HG02840 (cell line): ENCODE measurements around the gene SMARCD1.

Experiments used
- ATAC-seq: cut with Tn5 transposase; IDR thresholded peaks from one replicate; pipeline ENCODE4 v1.9.1; 2021; ENCODE audit warnings: mild to moderate bottlenecking, moderate library complexity, moderate number of reproducible peaks; ENCODE audit not compliant: unreplicated experiment, low FRiP score

The SMARCD1 gene

DNA sequence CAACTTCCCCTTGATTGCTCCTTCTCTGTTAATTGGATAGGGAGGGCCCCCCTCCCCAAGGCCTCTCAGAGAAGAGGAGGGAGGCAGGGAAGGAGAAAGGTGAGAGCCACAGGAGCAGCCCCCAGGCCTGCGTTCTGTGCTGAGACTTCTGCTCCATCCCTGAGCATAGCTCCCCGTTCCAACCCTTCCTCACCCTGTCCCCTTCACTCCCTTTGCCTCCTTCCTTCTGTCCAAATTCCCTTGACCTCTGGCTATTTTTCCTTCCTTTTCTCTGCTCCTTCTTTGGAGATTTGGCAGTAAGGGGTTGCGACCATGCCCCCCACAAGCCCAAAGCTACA is 28.5 kb upstream of the SMARCD1 start:
- no peak for ATAC-seq

DNA sequence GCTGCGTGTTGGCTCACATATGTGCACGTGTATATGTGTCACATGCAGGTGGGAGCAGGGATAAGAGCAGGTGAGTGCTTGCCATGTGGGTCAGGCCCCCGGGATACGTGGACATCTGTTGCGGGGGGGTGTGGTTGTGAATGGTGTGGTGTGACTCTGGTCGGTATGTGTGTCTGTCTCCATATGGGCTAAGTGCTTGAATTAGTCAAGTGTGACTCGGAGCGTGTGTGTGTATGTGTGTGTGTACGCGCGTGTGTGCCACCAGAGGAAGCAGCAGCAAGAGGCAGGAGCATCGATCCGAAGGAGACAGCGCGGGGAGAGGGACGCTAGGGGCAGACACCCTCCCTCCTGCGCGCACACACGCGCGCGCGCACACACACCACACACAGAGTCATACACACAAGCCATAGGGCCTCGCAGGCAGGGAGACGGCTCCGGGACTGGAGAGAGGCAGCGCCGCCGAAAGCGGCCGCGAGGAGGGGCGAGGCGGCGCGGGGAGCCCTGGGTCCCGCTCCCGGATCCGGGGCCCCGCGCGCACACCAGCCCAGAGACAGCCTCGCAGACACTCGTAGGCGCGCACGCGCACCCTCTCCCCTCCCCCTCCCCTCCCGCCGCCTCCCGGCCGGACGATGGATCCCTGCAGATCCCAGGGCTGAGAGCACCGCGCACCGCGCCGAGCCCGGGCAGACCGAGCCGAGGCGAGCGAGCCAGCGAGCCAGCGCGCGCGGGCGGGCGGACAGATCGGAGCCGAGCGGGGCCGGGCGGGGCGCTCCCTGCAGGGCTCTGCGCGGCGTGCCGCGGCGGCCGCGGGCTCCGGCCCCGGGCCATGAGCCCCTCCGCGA is 27.9 kb upstream of the SMARCD1 start, which contains the start of gene ASIC1:
Gene ASIC1 (plus strand): TSS at position 597 of the 842 bp plus-strand sequence. CDS start 1,171 bp downstream, outside the sequence.
- ATAC-seq, result no peak

DNA sequence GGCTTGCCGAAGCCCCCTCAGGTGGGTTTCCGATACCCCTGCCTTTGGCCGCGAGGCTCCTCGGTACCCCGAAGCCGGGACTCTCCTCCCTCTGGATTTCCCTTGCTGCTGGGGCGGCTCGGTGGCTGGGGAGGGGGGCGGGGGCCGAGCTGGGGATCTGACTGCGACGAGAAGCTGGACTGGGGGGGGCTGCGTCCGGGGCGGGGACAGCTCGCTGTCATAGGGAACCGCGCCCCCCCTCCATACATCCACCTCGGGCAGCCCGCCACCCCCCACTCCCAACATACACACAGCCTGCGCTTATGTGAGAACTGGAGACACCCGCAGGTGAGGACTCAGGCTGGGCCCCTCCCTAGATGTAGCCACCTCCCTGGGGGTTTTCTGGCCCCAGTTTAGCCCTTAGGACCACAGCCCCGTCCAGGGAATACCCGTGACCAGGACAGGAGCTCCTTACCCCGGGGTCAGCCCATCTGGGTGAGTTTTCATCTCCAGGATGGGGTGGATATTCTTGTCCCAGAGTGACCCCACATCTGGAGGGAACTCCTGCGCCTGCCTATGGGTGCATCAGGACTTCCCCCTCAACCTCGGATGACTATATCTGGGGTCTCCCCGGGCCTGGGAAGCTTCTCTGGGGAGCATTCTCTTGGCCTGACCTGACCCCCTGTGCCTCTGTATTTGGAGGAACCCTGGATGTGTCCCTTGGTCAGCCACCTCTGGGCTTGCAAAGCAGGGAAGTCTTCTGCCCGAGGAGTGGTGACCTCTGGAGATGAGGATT is 27.1 kb upstream of the SMARCD1 start:
- no peak for ATAC-seq

DNA sequence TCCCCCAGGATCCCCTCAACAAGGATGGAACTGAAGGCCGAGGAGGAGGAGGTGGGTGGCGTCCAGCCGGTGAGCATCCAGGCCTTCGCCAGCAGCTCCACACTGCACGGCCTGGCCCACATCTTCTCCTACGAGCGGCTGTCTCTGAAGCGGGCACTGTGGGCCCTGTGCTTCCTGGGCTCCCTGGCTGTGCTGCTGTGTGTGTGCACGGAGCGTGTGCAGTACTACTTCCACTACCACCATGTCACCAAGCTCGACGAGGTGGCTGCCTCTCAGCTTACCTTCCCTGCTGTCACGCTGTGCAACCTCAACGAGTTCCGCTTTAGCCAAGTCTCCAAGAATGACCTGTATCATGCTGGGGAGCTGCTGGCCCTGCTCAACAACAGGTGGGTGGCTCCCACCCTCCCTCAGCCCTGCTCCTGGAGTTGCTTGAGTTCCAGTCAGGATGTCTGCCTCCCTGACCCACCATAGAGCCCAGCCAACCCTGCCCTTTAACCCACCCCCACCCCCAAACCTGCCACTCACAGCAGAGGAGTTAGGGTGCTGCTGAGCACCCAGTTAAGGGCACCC is 26.3 kb upstream of the SMARCD1 start:
- no peak for ATAC-seq

DNA sequence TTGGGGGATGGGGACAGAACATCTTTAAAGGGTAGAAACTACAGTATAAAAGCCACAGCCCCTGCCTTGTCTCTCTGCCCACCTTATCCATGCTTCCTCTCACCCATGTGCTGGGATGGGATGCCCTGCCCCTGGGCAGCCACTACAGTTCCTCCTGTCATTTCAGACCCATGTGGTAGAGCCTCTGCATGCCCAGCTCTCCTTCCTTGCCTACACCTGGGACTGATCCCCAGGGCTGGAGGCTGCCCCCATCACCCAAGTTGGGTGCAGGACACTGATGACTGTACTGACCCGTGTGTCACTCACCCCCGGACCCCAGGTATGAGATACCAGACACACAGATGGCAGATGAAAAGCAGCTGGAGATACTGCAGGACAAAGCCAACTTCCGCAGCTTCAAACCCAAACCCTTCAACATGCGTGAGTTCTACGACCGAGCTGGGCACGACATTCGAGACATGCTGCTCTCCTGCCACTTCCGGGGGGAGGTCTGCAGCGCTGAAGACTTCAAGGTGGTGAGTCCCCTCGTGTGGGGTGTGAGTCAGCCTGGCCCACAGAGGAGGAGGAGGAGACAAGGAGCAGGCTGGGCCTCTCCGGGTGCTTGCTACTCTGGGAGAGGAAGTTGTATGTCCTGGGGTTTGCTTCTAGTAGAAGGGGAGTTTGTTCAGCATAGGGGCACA is 25.6 kb upstream of the SMARCD1 start:
- ATAC-seq, result no peak

DNA sequence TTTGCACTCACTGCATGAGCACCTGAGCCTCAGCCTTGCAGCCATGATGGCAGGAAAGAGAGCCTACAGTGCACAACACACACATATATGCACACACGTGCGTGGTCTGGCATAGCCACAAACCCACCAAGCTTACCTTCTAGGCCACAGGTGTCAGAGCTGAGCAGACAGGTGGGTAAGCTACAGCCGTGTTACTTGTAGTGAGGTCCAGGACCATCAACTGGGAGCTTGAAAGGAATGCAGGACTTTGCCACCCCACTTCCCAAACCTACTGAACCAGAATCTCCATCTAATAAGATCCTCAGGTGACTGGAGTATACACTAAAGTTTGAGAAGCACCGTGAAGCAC is 25.0 kb upstream of the SMARCD1 start:
- ATAC-seq, result no peak

DNA sequence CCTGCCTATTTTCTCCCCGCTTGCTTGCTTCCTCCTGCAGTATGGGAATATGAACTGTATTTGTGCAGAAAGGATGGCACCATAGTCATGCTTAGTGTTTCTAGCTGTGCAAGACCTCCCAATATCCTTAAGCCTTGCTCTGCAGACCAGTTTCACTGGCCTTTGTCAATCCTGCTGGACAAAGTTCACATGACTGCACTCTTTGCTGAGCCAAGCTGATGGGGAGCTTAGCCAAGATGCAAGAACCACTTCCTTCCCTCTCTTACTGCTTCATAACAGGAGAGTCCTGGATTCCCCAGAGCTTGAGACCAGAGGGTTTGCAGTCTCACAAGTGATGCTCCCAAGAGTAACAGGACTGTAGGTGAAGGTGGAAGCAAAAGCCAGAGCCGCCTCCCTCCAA is 24.0 kb upstream of the SMARCD1 start:
- no peak for ATAC-seq

DNA sequence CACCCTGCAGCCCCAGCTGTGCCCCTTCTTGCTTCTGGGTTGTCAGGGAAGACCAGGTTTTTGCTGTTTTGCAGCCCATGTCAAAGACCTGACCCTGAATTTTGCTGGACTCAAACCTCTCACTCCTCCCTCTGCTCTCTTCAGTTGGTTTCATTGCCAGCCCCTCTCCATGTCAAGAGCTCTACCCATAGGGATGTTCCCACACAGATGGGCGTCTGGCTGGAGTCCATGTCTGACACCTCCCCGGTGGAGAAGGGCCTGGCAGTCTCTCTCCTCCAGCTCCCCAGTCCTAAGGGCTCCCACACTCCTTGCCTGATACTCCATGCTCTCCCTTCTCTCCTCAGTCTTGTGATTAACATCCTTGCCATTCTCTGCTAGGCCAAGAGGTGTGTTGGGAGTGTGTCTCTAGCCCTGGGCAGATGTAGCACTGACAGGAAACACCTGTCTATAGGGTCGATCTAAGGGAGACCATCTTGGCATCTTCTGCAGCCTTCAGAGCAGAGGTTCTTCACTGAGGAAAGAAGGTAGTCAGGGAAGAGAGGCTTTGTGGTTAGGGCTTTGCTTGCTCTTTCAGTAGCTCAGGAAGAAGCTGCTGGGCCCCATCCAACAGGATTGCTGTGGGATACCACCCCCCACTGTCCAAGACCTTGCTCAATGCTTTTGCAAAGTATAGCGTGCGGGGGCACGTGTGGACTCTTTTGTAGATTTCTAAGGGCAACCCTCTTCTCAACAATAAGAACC is 23.0 kb upstream of the SMARCD1 start:
- ATAC-seq, result no peak

DNA sequence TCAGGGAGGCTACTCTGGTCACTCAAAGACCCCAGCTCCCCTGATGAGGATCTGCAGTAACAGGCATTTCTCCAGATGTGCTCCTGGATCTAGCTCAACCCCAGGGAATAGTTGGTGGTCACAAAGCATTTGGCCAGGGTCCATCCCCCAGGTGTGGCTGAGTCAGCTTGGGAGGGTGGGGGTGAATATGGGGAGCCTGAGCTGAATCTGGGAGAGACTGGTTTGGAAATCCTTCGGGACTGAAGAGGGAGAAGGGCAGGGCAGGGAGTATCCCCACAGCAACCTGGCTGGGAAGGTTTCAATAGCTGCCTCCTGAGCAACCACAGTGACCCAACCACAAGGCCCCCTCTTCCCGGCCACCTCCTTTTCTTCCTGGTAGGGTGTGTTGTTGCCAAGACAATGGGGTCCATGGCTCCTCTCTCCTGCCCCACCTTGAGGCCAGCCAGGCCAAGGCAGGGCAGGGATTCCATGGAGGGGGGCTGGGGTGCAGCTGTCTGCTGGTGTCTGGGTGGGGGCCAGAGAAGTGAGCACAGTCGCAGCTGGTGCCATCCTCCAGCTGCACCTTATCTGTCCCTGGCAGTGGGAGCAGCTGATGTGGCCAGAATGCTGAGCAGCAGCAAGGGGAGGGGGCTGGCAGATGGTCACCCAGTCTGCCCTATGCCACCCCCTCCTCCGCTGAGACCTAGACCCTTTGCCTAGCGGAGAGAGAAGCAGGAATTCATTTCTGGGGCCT is 22.2 kb upstream of the SMARCD1 start:
- no peak for ATAC-seq

DNA sequence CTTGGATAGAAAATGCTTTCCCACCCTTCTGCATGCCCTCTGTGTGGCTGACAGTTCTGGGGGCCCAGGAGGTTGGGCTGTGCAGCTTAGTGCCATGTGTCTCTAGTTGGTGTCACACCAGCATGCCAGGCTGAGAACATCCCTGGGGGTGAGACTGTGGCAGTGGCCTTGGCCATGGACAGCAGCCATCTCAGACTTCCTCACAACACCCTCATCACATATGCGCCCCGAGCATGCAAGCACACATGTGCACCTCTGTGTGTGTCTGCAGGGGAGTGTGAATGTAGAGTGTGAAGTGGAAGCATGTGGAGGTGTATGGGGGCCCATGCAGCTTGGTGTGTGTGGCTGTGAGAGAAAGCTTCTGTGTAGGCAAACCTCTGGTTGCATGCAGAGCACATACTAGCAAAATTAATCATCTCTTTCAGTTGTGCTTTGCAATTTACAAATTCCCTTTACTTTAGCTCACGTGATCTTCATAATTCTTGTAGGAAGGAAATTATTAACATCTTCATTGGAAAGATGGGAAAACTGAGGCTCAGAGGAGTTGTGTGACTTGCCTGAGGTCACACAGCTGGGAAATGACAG is 19.3 kb upstream of the SMARCD1 start:
- ATAC-seq, result no peak

DNA sequence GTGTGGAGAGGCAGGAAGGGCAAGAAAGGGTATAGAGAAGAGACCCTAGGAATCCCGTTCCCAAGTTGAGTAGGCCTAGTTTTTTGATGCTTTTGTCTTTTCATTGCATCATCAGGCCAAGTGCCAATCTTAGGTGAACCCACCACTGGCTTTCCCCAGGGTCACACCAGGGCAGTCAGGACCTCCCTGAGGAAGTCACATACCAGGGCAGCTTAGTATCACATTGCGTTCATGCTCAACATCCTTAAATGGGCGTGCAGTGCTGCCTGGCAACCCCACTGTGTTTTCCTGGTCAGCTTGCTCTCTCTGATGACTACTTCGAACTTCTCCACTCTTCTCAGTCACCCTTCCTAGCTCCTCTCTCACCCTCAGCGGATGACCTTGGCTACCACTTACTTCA is 18.7 kb upstream of the SMARCD1 start:
- no peak for ATAC-seq

DNA sequence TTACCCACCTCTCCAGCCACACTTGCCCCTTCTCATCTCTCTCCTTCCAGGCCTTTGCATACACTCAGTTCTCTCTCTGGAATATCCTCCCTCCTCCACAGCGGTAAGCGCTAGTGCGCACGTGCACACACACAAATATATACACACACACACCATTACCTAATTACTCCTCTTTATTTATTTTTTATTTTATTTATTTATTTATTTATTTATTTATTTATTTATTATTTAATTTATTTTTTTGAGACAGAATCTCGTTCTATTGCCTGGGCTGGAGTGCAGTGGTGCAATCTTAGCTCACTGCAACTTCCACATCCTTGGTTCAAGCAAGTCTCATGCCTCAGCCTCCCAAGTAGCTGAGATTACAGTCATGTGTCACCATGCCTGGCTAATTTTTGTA is 16.1 kb upstream of the SMARCD1 start:
- ATAC-seq, result no peak

DNA sequence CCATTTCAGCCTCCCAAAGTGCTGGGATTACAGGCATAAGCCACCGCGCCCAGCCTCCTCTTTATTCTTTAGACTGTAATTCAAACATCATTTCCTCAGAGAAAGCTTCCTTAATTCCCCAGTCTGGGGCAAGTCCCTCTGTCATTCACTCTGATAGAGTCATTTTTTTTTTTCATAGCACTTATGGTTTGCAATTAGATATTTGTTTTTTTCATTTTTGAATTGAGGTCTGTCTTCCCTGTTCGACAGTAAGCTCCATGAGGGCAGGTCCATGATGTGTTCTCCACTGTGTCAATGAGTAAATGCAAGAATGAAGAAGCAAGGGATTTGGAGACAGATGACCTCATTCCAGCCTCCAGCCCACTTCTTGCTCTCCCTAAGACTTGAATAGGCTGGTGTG is 15.6 kb upstream of the SMARCD1 start:
- ATAC-seq, result no peak

DNA sequence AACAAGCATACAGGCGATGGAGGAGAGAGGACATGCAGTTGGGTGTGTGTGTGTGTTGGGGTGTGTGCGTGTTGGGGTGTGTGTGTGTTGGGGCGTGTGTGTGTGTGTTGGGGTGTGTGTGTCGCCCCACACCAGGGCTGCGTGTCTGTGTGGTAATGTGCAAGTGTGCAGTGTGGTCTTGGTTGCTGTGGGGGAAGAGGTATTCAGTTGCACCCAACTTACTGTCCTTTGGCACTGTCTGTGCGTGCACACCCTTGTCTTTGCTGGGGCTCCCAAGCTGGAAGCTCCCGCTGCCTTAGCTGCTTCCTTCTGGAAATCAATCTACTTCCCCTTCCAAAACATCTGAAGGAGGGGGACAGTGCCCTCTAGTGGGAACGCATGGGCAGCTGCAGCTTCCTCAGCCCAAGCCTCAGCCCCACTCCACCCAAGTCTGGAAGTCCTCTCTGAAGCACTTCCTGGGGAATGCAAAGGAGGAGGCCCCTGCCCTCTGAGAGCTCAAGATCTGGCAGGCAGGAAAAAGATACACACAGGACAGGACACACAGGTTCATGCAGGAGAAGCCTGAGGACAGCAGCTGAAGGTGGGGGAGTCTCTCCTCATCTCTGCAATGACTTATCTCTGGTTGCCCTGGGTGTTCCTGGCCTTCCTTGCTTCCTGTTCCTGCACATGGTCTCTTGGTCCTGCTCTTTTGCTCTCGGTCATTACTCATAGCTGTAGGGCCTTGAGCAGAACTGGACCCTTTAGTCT is 14.7 kb upstream of the SMARCD1 start:
- no peak for ATAC-seq

DNA sequence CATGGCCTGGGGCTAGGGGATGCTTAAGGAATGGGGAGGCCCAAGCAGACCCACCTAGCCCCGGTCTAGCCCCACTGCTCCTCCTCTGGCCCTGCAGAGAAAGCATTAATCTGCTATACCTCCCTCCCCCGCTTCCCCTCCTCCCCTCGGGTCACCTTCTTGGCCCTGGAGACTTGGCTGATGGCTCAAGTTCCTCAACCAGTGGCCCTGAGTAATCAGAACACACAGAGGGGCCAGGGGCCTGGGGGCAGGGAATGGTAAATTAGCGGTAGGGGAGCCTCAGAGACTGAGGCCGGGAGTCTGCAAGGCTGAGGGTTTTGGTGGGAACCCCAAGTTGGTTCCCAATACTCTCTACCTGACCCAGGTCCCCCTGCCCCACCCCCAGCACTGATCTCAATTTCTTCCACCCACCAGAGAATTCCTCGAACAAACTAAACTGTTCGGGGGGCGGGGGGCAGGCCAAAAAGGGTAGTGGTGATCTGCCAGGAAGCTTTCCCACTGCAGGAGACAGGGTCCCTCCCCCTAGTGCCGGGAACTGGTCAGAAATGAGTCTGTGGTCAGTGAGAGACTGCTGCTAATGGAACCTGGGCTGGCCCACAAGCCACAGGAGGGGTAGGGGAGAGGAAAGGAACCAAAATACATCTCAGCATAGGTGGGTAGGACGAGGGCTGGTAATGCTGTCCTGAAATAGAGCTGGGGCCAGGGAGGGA is 12.8 kb upstream of the SMARCD1 start:
- ATAC-seq, result no peak

DNA sequence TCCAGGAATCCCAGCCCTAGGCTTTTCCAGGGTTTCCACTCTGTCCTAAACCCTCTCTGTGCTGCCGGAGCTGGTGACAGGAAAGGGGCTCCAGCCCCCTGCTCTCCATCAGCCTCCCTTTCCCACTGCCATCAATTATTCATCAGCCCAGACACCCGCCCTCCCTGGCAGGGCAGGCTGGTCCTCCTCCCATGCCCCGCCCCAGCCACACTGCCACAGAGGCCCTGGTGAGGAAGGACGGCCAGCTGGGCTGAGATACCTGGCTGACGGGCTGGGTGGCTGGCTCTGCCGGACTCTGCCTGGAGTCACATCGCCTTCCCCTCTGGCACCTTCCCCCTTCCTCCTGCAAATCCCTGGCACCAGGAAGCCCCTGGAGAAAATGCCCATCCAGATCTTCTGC is 11.9 kb upstream of the SMARCD1 start:
- ATAC-seq, result no peak

DNA sequence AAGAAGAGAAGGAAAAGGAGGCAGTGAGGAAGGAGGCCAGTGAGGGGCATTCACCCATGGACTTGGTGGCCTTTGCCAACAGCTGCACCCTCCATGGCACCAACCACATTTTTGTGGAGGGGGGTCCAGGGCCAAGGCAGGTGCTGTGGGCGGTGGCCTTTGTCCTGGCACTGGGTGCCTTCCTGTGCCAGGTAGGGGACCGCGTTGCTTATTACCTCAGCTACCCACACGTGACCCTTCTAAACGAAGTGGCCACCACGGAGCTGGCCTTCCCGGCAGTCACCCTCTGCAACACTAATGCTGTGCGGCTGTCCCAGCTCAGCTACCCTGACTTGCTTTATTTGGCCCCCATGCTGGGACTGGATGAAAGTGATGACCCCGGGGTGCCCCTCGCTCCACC is 11.4 kb upstream of the SMARCD1 start:
- no peak for ATAC-seq
